GM19372 (cell line): Measurements from ENCODE around the gene AK2.
"Not testable (repeated sequence)": the region's sequence is repeated elsewhere in the genome, so short reads cannot be mapped to it uniquely, and the experiment has no call there.

Experiments used
- ATAC-seq: cut with Tn5 transposase; IDR thresholded peaks from one replicate; pipeline ENCODE4 v1.9.1; 2021; ENCODE audit warnings: mild to moderate bottlenecking, low read depth, moderate library complexity; ENCODE audit not compliant: unreplicated experiment

Gene AK2

DNA sequence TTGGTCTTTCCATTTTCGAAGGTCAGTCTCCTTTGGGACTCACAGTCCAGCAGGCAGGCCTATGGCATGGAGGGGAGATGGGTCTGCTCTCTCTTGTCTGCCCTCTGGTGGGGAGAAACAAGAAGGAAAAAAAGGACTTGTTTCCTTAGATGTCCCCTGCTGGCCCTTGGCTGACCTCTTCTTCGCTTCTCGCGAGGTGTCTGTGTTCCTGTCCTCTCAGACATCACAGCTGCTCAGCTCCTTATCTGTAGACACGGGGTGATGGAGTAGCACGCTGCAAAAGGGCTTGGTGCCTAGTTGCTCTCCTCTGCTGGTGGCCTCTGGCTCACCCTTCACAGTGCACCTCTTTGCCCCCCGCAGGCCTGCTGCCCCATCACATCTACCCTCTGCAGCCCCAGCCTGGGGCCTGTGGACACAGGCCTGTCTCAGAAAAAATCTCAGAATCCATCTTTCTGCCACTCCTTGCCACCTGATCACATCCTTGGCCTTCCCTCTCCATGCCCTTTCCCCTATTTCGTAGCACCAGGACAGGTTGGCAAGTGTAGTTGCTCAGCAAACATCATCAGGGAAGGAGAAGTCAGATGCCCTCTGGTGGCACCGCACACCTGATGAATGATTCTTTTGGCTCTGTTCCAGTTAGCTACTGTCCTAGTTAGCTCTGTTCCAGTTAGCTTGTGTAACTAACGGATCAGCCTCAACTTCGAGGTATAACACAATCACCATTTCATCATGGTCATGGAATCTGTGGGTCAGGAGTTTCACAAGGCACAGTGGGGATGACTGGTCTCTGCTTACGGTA lies 18.7 kb upstream of the AK2 start:
- ATAC-seq = no peak

DNA sequence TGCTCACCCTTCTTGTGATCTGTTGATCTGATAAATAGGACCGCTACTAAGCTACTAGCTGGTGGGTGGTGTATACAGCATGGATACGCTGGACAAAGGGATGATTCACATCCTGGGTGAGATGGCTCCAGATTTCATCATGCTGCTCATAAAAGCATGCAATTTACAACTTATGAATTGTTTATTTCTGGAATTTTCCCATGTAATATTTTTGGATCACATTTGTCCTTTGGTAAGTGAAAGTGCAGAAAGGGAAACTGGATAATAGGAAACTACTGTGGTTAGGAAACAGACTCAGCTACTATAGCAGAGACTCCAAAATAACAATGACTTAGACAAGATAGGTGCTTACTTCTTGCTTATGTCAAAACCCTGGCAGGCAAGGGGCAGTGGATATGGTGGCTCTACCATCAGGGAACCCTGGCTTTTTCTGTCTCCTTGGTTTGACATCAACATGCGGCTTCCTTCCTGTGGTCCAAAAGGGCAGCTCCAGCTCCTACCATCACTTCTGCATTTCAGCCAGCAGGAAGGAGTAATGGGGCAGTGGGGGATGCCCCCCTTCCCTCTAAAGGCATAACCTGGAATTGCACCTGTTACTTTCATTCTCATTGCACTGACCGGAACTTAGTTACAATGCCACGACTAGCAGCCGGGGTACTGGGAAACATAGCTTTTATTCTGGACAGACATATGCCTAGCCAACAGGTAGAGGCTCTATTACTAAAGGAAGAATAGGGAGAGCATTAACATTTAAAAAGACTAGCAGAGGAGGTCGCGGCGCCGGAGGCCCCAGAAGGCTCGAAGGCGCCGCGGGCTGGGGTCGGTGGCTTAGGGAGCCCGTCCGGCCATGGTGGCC lies 13.8 kb upstream of the AK2 start:
- no peak for ATAC-seq

DNA sequence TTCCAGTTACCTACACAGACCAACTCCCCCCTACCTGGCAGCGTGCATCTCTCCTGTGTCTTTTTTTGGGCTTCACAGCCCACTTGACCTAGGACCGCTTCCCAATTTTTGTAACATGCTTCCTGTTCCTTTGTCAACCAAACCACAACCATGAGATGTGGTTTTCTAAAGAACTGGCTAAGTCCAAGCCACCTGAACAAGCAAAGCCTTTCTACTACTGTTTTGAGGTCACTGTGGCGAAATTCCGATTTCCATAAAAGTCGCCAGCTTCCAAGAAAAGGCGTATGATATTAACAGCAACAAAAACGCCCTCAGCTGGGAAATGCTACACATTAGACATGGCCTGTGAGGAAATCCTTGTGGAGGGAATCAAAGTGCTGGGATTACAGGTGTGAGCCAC lies 12.7 kb upstream of the AK2 start:
- no peak for ATAC-seq

DNA sequence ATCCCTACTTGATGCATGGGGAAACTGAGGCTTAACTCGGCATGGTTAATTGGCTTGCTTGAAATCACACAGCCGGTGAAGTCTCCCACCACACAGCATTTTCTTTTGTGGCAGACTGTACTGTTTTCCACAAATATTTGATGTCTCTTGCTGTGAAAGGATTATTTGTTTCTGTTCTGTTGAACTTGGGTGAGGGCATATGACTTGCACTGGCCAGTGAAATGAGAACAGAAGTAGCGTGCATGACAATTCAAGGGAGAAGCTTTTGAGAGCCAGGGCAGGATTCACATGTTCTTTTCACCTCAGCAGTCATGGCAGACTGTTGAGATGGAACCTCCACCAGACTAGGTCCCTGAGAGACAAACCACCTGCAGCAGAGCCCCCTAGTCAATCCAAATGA lies 11.7 kb upstream of the AK2 start:
- ATAC-seq = no peak

DNA sequence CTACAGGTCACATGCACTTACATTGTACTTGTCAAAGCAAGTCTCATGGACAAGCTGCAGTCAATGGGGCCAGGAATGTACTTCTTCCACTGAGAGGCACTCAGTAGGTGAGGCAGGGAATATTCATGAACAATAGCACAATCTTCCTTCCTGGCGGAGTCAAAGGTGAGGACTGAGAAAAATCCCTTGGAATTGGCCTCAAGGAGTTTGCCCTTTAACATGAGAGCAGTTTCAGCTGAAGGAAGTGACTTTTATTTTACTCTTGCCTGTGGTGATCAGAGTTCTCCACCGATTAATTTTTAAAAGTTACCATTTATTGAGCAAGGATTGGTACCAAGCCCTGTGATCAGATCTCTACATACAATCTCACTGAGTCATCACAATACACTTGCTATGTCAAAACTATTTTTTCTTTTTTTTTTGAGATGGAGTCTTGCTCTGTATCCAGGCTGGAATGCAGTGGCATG lies 11.2 kb upstream of the AK2 start:
- ATAC-seq = no peak

DNA sequence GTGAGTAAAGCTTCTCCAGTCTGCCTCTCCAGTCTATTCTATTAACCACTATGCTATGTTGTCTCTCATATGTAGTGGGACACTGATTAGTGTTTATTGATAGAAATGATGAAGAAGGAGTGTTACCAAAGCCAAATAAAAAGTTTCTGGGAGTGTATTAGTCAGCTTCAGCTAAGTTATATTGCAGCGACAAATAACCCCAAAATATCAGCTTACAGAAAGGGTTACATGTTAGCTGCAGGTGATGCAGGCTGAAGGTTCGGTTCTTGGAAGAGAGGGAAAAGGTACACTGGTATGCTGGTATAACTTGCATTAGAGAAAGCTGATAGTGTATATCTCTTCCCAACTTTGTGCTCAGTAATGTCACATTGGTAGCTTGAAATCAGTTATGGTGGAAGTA lies 10.6 kb upstream of the AK2 start:
- ATAC-seq = no peak

DNA sequence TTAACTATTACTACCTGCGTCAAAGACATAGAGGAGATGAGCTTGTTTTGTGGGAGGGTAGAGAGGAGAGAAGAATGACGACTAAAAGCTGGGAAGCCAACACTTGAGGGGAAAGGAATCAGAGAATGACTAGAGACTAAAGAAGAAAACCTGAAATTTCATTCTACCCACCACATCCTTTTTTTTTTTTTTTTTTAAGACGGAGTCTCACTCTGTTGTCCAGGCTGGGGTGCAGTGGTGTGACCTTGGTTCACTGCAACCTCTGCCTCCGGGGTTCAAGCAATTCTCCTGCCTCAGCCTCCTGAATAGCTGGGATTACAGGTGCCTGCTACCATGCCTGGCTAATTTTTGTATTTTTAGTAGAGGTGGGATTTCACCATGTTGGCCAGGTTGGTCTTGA lies 9.6 kb upstream of the AK2 start:
- not testable (repeated sequence) for ATAC-seq

DNA sequence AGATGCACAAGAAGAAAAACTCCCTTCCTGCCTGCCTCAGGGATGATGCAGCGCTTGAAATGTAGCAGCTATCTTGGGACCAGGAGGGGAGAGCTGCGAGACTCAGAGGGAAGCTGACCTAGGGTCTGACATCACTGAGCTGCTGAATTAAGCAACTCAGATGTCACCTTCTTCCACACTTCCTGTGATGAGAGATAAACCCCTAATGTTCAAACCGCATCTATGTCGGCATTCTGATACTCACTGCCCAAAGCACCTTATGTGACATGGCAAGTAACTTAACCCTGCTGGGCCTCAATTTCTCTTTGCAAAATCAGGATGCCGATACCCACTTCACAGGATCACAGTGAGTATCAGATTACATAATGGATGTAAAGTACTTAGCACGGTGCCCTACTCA lies 9.1 kb upstream of the AK2 start:
- ATAC-seq = no peak

DNA sequence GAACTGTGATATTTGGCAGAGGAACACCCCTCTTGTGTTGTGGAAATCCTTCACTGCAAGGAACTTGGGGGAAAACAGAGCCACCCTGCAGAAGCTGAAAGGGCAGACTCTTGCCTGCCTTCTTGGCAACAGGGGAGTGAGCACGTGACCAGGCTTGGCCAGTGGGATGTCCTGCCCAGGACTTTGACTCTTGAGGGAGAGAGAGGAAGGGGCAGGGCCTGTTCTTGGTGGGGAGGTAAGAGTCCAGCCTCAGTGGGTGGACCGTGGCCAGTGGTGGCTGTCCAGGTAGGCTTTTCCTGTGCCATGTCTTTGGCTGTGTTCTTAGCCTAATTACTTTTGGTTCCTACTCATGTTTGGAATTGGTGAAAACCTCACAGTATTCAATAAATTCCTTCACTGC lies 8.6 kb upstream of the AK2 start:
- ATAC-seq = no peak

DNA sequence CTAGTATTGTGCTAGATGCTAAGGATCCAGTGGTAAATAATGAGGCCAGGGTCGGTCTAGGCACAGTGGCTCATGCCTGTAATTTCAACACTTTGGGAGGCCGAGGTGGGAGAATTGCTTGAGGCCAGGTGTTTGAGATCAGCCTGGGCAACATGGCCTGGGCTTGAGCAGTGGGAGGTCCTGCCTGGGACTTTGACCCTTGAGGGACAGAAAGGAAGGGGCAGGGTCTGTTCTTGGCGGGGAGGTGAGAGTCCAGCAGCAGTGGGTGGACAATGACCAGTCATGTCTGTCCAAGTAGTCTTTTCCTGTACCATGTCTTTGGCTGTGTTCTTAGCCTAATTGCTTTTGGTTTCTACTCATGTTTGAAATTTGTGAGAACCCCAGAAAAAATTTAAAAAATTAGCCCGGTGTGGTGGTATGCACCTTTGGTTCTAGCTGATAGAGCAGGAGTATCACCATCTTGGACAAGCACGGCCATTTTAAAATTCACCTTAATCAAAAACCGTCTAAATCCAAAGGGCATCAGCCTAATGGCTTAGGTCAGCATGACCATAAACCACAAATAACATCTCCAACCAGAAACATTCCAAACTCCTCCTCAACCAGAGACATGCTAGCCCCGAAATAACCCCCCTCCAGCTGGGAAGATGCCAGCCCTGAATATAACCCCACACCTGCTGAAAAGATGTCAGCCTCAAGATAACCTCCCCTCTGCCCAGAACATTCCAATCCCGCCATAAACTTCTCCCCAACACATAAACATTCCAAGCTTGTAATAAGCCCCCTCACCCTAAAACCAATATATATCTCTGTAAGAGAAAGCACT lies 6.8 kb upstream of the AK2 start:
- no peak for ATAC-seq

DNA sequence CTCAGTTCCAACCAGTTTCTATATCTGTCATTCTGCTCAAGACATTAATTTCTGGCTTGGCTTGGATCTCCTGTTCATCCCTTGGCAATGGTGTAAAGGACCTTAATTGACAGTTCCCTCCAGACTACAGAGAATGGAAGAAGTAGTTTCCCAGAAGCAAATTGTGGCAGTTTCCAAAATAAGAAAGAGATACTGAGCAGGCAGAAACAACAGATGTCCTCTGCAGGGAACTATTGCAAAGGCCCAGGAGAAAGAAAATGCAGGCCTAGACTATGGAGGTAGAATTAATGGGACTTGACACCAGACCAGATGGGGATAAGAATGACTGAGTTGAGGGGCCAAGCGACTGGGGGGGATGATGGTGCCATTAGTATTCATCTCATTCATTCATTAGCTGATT lies 6.1 kb upstream of the AK2 start:
- no peak for ATAC-seq

DNA sequence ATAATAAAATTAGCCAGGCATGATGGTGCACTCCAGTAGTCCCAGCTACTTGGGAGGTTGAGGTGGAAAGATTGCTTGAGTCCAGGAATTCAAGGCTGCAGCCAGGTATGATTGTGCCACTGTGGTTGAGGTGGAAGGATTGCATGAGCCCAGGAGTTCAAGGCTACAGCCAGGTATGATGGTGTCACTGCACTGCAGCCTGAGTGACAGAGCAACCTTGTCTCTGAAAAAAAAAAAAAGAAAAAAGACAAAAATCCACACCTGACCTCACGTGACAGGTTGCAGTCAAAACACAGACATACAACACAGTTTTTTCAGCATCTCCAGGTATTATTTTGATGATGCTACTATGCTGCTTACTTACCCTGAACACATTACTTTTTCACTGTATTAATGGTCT lies 4.3 kb upstream of the AK2 start:
- ATAC-seq = no peak

DNA sequence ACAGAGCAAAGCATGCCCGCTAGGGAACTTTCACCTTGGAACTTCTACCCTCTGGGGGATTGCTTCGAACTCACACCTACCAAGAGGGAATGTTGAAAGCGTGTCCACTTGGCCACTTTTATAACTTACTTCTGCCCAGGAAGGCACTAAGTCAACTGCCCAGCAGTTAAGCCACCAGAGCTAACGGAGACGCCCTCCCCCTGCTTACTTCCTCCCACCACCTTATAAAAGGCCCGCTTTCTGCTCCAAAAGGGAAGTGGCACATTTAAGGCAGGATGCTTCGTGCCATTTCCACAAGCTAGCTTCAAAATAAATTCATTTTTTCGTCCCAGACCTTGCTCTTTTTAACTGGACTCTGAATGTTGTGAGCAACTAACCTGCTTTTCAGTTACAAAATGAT lies 3.2 kb upstream of the AK2 start:
- no peak for ATAC-seq

DNA sequence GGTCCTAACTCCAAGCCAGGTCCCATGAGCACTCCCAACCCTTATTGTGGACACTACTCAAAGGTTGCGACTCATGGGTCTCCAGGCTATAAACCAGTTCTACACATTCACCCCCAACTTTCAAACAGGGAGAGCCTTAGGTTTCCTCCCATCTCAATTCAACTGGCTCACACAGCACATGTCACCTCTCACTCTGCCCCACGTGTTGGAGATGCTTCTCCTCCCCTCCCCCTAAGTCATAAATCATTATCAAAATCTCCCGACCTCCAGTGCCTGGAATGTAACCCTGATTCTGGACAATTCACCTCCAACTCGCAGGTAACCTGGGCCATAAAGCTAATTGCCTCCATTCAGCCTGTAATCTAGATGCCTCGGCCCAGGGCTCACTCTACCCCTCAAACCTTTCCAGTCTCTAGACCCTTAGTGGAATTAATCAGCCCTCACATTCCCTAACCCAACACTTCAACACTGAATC lies 595 bp downstream of the AK2 start:
- no peak for ATAC-seq

DNA sequence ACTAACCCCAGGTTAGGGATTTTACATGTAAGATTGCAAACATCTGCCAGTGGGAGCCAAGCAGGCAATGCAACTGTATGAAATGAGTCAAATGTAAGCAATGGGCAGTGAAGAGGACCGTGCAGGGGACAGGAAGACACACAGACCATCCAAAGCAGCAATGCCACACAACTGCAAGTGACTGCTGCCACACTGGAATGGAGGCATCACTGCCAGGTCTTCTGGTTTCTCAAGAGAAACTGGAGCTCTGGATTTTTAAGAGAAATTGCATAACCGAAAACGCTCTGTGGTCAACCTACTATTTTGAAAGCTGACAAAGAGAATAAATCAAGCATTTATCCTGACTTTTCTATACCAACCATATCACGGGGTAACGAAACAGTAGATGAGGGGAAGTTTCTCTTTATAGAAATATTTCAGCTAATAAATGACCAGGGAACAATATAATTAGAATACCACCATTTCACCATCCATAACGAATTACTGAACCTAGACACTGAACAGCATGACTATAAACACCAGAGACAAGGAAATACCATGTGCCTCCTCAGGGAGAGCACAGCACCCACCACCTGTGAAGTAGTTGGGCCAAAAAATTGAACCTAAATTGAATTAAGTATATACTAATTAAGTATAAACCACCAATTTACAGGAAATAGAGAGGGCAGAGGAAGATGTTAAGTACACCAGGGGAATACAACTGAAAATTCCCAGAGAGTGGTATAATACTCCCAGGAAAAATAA lies 4.4 kb downstream of the AK2 start:
- no peak for ATAC-seq

DNA sequence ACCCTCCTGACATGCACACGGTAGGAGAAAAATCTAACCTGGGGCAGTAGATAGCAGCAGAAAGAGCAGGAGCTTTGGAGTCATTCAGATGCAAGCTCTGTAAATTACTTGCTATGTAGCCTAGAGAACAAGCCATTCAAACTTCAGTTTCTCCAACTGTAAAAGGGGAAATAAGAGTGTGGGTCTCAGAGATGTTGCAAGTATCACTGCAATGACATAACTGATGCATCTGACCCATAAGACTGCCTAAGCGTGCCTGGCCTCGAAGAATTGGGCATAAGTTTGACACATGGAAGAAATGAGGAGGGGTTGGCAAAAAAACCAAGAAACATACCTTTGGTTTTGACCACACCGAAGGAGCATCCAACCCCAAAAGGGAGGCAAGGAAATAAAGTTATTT lies 5.2 kb downstream of the AK2 start:
- no peak for ATAC-seq

DNA sequence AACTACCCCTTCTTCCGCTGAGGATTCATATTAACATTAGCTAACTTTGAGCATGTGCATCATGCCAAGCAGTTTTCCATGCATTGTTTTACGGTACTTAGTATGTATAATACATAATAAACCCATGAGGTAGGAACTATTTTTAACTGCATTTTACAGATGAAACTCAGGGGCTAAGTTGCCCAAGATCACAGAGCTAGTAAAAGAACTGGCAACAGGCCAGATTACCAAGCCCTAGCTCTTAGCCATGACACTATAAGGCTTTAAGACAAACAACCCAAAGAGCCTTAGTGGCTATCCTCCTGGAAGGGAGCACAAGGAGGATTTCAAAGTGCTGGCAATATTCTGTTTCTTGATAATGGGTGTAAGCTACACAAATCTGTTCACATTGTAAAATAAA lies 6.1 kb downstream of the AK2 start:
- no peak for ATAC-seq

DNA sequence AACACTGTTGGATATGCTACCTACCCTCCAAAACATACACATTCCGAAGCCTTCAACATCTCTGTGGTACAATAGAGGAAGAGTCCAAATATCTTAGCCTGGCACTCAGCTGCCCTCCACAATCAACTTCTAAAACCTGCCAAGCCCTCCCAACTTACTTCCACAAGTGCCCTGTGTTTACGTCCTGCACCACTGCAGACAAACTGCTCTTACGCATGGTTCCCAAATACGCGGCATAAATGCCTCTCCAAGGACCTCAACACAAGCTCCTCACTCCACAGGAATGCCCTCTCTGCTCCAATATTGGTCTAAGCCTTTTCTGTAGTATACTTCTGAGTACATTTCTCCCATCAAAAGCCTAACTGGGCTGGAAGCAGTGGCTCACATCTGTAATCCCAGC lies 6.8 kb downstream of the AK2 start:
- ATAC-seq = no peak

DNA sequence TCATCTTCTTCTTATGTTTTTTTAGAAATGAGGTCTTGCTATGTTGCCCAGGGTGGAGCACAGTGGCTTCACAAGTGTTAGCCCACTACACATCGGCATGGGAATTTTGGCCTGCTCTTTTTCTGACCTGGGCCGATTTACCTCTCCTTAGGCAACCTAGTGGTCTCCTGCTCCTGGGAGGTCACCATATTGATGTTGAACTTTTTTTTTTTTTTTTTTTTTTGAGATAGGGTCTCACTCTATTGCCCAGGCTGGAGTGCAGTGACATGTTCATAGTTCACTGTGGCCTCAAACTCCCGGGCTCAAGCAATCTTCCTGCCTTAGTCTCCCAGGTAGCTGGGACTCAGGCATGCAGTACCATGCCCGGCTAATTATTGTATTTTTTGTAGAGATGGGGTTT lies 7.5 kb downstream of the AK2 start:
- no peak for ATAC-seq

DNA sequence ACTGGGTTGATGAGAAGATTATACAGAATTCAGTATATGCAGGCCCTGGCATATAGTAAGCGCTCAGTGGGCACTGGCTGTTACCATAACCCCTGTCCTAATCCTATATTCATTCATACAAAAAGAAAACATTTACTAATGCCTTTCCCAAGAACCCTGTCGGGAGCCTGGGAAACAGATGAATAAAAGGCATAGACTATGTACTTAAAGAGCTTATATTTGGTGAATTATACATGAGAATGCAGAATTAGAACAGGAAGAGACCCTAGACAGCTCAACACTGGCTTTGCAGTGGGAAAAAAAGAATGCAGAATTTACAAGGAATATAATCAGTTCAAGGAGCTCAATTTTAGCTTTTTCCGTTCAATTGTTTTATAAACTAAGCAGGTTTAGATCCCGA lies 10.9 kb downstream of the AK2 start:
- ATAC-seq = no peak
